Measurements from ENCODE around the gene ECSIT.

DNA sequence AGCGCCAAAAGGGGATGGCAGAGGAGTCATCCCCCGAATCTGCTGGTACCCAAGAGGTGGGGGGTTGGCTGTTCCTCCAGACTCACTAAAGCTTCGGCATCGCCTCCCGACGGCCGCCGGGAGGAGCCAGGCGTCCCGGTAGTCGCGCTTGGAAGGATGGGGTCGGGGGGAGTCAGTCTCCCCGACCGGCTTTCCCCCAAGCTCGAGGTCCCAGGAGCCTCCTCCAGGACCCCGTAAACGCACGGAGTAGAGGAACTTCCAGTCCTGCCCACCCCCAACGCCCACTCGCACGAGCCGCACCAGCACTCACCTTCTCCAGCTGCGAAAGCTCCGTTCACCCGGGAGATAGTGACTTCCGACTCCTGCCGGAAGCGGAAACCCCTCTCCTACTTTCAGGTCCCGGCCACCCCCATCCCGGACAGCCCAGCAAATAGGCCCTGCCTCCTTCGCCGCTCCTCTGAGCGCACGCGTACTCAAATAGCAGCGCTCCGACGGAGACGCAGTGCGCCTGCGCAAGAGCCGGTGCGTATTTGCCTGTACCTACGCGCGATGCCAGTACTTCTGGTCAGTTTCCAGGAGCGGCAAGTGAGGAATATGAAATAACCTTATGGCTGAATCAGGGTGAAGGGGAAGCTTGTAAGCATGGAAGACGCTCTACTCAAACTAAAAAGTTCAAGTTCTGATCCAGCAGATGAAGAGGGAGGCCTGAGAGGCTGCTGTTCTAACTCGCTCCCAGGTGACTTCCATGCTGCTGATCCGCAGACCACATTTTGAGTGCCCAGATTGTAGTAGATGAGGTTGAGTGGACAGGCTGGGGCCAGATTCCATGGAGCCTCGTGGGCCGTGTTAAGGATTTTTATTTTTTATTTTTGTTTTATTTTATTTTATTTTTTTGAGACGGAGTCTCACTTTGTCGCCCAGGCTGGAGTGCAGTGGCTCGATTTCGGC lies 30.2 kb upstream of the ECSIT start, which contains the start of gene ELOF1:
- TF ChIP-seq, protein P1, sequence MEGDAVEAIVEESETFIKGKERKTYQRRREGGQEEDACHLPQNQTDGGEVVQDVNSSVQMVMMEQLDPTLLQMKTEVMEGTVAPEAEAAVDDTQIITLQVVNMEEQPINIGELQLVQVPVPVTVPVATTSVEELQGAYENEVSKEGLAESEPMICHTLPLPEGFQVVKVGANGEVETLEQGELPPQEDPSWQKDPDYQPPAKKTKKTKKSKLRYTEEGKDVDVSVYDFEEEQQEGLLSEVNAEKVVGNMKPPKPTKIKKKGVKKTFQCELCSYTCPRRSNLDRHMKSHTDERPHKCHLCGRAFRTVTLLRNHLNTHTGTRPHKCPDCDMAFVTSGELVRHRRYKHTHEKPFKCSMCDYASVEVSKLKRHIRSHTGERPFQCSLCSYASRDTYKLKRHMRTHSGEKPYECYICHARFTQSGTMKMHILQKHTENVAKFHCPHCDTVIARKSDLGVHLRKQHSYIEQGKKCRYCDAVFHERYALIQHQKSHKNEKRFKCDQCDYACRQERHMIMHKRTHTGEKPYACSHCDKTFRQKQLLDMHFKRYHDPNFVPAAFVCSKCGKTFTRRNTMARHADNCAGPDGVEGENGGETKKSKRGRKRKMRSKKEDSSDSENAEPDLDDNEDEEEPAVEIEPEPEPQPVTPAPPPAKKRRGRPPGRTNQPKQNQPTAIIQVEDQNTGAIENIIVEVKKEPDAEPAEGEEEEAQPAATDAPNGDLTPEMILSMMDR (IDR thresholded peaks at IDR 0.05; ENCODE audit: poor library complexity, severe bottlenecking) = peak; percentile 55
- TF ChIP-seq, protein P2, sequence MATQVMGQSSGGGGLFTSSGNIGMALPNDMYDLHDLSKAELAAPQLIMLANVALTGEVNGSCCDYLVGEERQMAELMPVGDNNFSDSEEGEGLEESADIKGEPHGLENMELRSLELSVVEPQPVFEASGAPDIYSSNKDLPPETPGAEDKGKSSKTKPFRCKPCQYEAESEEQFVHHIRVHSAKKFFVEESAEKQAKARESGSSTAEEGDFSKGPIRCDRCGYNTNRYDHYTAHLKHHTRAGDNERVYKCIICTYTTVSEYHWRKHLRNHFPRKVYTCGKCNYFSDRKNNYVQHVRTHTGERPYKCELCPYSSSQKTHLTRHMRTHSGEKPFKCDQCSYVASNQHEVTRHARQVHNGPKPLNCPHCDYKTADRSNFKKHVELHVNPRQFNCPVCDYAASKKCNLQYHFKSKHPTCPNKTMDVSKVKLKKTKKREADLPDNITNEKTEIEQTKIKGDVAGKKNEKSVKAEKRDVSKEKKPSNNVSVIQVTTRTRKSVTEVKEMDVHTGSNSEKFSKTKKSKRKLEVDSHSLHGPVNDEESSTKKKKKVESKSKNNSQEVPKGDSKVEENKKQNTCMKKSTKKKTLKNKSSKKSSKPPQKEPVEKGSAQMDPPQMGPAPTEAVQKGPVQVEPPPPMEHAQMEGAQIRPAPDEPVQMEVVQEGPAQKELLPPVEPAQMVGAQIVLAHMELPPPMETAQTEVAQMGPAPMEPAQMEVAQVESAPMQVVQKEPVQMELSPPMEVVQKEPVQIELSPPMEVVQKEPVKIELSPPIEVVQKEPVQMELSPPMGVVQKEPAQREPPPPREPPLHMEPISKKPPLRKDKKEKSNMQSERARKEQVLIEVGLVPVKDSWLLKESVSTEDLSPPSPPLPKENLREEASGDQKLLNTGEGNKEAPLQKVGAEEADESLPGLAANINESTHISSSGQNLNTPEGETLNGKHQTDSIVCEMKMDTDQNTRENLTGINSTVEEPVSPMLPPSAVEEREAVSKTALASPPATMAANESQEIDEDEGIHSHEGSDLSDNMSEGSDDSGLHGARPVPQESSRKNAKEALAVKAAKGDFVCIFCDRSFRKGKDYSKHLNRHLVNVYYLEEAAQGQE (IDR thresholded peaks at IDR 0.05; ENCODE audit: borderline replicate concordance) = peak; percentile 60
- TF ChIP-seq EZH2 (IDR thresholded peaks at IDR 0.05; ENCODE audit: borderline replicate concordance, insufficient read depth, low read length, poor library complexity, severe bottlenecking) (no peak), MXI1 (conservative IDR thresholded peaks at IDR 0.05; ENCODE audit: poor library complexity, severe bottlenecking) (peak; percentile 90)

All from neural cell (in vitro differentiated cells).